A549 (cell line): ENCODE data around the gene KRTAP4-12. TPM values are rescaled to one million over a fixed set of nuclear protein-coding genes. Genes with fewer than 3 reads are reported as not detected.
A peak's percentile ranks its signal among the peaks of the same experiment; 100 is the strongest.

Experiments used
- ATAC-seq, 2 experiments: fragments of 200-7000 bp in 1 of 2; fragments of >200 bp in 1 of 2; cut with Nextera tagmentation in 1 of 2; cut with Tn5 transposase in 1 of 2; 3 replicates each; pipeline versions ENCODE4 v1.8.0 to v1.9.1; 2018 to 2020; ENCODE audit warnings: mild to moderate bottlenecking in 1 of 2, moderate library complexity in 1 of 2
- CTCF ChIA-PET: fragments of 300-600 bp; sonication (Branson Sonifier 250); formaldehyde crosslinking; extraction: SDS; loops from one replicate; lab custom pipeline; 2021; ENCODE audit warnings: antibody characterized with exemption, inconsistent platforms; lab: Yijun Ruan, JAX
- POLR2A ChIA-PET: fragments of 350-600 bp; formaldehyde crosslinking; extraction: SDS; loops from one replicate; lab custom pipeline; 2021; ENCODE audit warnings: antibody characterized with exemption, inconsistent platforms; lab: Yijun Ruan, JAX
- DNase-seq, 2 experiments: peaks; one replicate each; pipeline versions ENCODE4 v3.0.0 to v3.0.0-alpha.2; 2011 to 2016; ENCODE audit warnings: low read depth in 1 of 2, low spot score in 1 of 2
- FAIRE-seq: peaks from 2 replicates; lab custom pipeline; 2011; peaks lifted over from hg19 to GRCh38; lab: Jason Lieb, UNC
- H3K27ac ChIP-seq, 2 experiments: fragments of >200 bp; sonication (Bioruptor Twin); formaldehyde crosslinking; 3 replicates each; pipeline ENCODE4 v1.5.1; 2016 to 2017
- H3K4me1 ChIP-seq: fragments of >200 bp; sonication (Bioruptor Twin); formaldehyde crosslinking; 3 replicates; pipeline ENCODE4 v1.6.1; 2016
- H3K4me2 ChIP-seq: fragments of >200 bp; sonication (Bioruptor Twin); formaldehyde crosslinking; 3 replicates; pipeline ENCODE4 v1.6.1; 2016
- H3K4me3 ChIP-seq: fragments of >200 bp; sonication (Bioruptor Twin); formaldehyde crosslinking; 3 replicates; pipeline ENCODE4 v1.5.1; 2016
- H3K9me3 ChIP-seq: fragments of >200 bp; sonication (Bioruptor Twin); formaldehyde crosslinking; 3 replicates; pipeline ENCODE4 v1.6.1; 2016
- BCL3 ChIP-seq: fragments of >200 bp; sonication (Bioruptor Twin); formaldehyde crosslinking; IDR thresholded peaks from 3 replicates; pipeline ENCODE4 v1.6.1; 2016
- CEBPB ChIP-seq, 2 experiments: fragments of >200 bp in 1 of 2; sonication (Bioruptor Twin) in 1 of 2; formaldehyde crosslinking in 1 of 2; IDR thresholded peaks; 2 replicates each; pipeline ENCODE4 v1.6.1; 2012 to 2016
- CHD4 ChIP-seq: fragments of 200-600 bp; sonication (generic); IDR thresholded peaks from 2 replicates; pipeline ENCODE4 v1.6.1; 2016; ENCODE audit warnings: antibody characterized with exemption, mild to moderate bottlenecking, borderline replicate concordance
- CTCF ChIP-seq: fragments of >200 bp; sonication (Bioruptor Twin); formaldehyde crosslinking; IDR thresholded peaks from 3 replicates; pipeline ENCODE4 v1.5.1; 2016
- EP300 ChIP-seq, 2 experiments: fragments of >200 bp; sonication (Bioruptor Twin); formaldehyde crosslinking; IDR thresholded peaks; 2 replicates in 1 of 2; 3 replicates in 1 of 2; pipeline ENCODE4 v1.6.1; 2016 to 2017
- HOXB5 ChIP-seq: fragments of 250-450 bp; sonication (Bioruptor Pico); IDR thresholded peaks from 2 replicates; pipeline ENCODE4 v1.5.0; 2020; ENCODE audit warnings: mild to moderate bottlenecking, moderate library complexity
- JUN ChIP-seq, 2 experiments: fragments of >200 bp; sonication (Bioruptor Twin); formaldehyde crosslinking; IDR thresholded peaks; 2 replicates in 1 of 2; 3 replicates in 1 of 2; pipeline ENCODE4 v1.6.1; 2016 to 2017
- JUNB ChIP-seq: fragments of >200 bp; sonication (Bioruptor Twin); formaldehyde crosslinking; IDR thresholded peaks from 2 replicates; pipeline ENCODE4 v1.6.1; 2016
- NFE2L2 ChIP-seq: fragments of 150-350 bp; conservative IDR thresholded peaks from 2 replicates; pipeline ENCODE4 v1.6.1; 2014; ENCODE audit warnings: low read length
- NR3C1 ChIP-seq: fragments of >200 bp; sonication (Bioruptor Twin); formaldehyde crosslinking; IDR thresholded peaks from 3 replicates; pipeline ENCODE4 v1.6.1; 2017
- RCOR1 ChIP-seq: fragments of 150-350 bp; IDR thresholded peaks from 2 replicates; pipeline ENCODE4 v1.6.1; 2014; ENCODE audit warnings: antibody characterized with exemption, low read length, low read depth
- REST ChIP-seq: fragments of 200-600 bp; sonication (generic); IDR thresholded peaks from 2 replicates; pipeline ENCODE4 v1.6.1; 2016; ENCODE audit warnings: antibody characterized with exemption, mild to moderate bottlenecking, moderate library complexity
- USF2 ChIP-seq: fragments of 450-650 bp; IDR thresholded peaks from 2 replicates; pipeline ENCODE4 v1.6.1; 2014; ENCODE audit warnings: antibody characterized with exemption
- ZC3H11A ChIP-seq: fragments of 450-650 bp; IDR thresholded peaks from 2 replicates; pipeline ENCODE4 v1.6.1; 2014; ENCODE audit warnings: antibody characterized with exemption, mild to moderate bottlenecking
- ZFP36 ChIP-seq: fragments of 450-650 bp; IDR thresholded peaks from 2 replicates; pipeline ENCODE4 v1.6.1; 2014; ENCODE audit warnings: borderline replicate concordance; ENCODE audit not compliant: partially characterized antibody
- ZSCAN20 ChIP-seq: fragments of 250-450 bp; sonication (Bioruptor Pico); IDR thresholded peaks from 2 replicates; pipeline ENCODE4 v1.8.0; 2022; ENCODE audit warnings: mild to moderate bottlenecking, moderate library complexity
- WGBS: methylation state at CpG from one replicate; pipeline ENCODE4 v1.1.6; 2017; ENCODE audit errors: missing lambda C conversion rate; 5-methylcytosine and 5-hydroxymethylcytosine counted together
- polyA plus RNA-seq, 4 experiments: library from polyadenylated mRNA; depleted of rRNA in 3 of 4; stranded (reverse); fragments of >200 nt; fragmentation: RNase III in 1 of 4; extraction: RNeasy Plus Mini Kit Qiagen cat#74134 plus additional on column Dnase treatment in 1 of 4; gene quantifications; 2 replicates in 3 of 4; 3 replicates in 1 of 4; pipeline ENCODE4 v1.2.3, GENCODE V29; 2011 to 2017

Gene KRTAP4-12
- polyA plus RNA-seq, 2 of the 4 experiments (the other 2 are of a cell fraction): not detected

- TF ChIP-seq REST: no peak
These were observed 20.1 kb downstream of the KRTAP4-12 start (continued) for GRCh38 chr17:41103896-41104295.

- Histone ChIP-seq H3K4me2 (no peak within 1 kb of the TSS), H3K4me1 (peaks cover 34% of the 10 kb centered on the region), H3K9me3 (no peaks in the 10 kb centered on the region), H3K27ac (peak within 1 kb of the TSS in 1 of 2 experiments; percentile 29; a peak in 1 of 6 replicates), H3K4me3 (no peak within 1 kb of the TSS)
- TF ChIP-seq ZSCAN20 (CRISPR knock-in tag): no peak
- no peak for TF ChIP-seq NR3C1
- no peak for TF ChIP-seq JUN (IDR thresholded peaks at IDR 0.05)
- TF ChIP-seq RCOR1: no peak
- TF ChIP-seq JUNB: no peak
- no peak for TF ChIP-seq EP300 (IDR thresholded peaks at IDR 0.05)
- TF ChIP-seq CEBPB (IDR thresholded peaks at IDR 0.05): no peak
- no peak for TF ChIP-seq CHD4
- TF ChIP-seq ZC3H11A: no peak
- no peak for TF ChIP-seq HOXB5 (CRISPR knock-in tag)
- no peak for TF ChIP-seq ZFP36
- no peak for TF ChIP-seq BCL3
- no peak for TF ChIP-seq NFE2L2
- TF ChIP-seq USF2: no peak
- TF ChIP-seq CTCF: no peak
- ChIA-PET POLR2A (no interaction called here), CTCF (no interaction called here)
- no peak for FAIRE-seq
- WGBS: 87% methylated on average over 8 of the region's 10 CpGs
- no peak for ATAC-seq
- no peak for DNase-seq
These were observed 22.3 kb downstream of the KRTAP4-12 start, which contains the start of gene KRTAP4-16 for GRCh38 chr17:41101586-41102259. Gene KRTAP4-16, minus strand, starts transcription at chr17:41102209. Its CDS starts 0 bp downstream, at chr17:41102209.
